Measurements from ENCODE around the gene ZSCAN20.

ZSCAN20 gene

DNA sequence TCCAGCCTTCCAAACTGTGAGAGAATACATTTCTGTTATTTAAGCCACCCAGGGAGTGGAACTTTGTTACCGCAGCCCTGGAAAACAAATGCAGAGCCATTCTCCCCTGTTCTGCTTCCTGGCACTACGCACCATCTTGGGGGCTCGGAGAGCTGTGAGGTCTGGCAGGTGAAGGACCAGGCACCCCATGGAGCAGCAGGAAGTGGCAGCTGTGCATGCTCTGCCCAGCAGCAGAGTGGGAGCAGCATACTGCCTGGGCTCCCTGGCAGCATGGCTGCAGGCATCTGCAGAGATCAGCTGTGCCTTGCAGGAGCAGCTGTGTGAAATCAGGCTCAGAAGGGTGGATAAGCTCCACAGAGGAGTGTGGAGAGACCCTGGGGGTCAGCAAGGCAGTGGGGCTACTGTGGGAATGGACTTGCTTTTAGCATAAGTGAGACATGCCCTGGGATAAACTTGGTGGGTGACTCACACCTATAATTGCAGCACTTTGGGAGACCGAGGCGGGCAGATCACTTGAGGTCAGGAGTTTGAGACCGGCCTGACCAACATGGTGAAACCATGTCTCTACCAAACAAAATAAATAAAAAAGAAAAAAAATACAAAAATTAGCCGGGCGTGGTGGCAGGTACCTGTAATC lies 17.7 kb upstream of the ZSCAN20 start:
- Mint-ChIP-seq H3K4me3 (no peak overlapping the region), H3K36me3 (ENCODE audit: low read depth) (peaks cover 25% of the 10 kb centered on the region), H3K27me3 (ENCODE audit: low read depth, poor library complexity) (peaks cover 2% of the 10 kb centered on the region), H3K9me3 (peaks cover 35% of the 10 kb centered on the region), H3K4me1 (peaks cover 60% of the 10 kb centered on the region), H3K27ac (peak overlapping the region; percentile 84)
- TF ChIP-seq, protein P1, sequence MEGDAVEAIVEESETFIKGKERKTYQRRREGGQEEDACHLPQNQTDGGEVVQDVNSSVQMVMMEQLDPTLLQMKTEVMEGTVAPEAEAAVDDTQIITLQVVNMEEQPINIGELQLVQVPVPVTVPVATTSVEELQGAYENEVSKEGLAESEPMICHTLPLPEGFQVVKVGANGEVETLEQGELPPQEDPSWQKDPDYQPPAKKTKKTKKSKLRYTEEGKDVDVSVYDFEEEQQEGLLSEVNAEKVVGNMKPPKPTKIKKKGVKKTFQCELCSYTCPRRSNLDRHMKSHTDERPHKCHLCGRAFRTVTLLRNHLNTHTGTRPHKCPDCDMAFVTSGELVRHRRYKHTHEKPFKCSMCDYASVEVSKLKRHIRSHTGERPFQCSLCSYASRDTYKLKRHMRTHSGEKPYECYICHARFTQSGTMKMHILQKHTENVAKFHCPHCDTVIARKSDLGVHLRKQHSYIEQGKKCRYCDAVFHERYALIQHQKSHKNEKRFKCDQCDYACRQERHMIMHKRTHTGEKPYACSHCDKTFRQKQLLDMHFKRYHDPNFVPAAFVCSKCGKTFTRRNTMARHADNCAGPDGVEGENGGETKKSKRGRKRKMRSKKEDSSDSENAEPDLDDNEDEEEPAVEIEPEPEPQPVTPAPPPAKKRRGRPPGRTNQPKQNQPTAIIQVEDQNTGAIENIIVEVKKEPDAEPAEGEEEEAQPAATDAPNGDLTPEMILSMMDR (IDR thresholded peaks at IDR 0.05): no peak
- DNase-seq: no peak

GRCh38 chr1:33455539-33456501 lies 16.6 kb upstream of the ZSCAN20 start:
- TF ChIP-seq, protein P1 (IDR thresholded peaks at IDR 0.05): peak; percentile 62
- peak; percentile 51 for DNase-seq
- H3K4me1 Mint-ChIP-seq: peaks cover 70% of the 10 kb centered on the region
- peaks cover 25% of the 10 kb centered on the region for H3K9me3 Mint-ChIP-seq
- H3K27me3 Mint-ChIP-seq (ENCODE audit: low read depth, poor library complexity): no peaks in the 10 kb centered on the region
- H3K27ac Mint-ChIP-seq: peak overlapping the region; percentile 40
- peaks cover 16% of the 10 kb centered on the region for H3K36me3 Mint-ChIP-seq (ENCODE audit: low read depth)
- H3K4me3 Mint-ChIP-seq: no peak overlapping the region

GRCh38 chr1:33456502-33456886 lies 16.0 kb upstream of the ZSCAN20 start:
- no peak overlapping the region for H3K4me3 Mint-ChIP-seq
- peaks cover 19% of the 10 kb centered on the region for H3K9me3 Mint-ChIP-seq
- no peak for DNase-seq
- TF ChIP-seq, protein P1 (IDR thresholded peaks at IDR 0.05): no peak
- H3K36me3 Mint-ChIP-seq (ENCODE audit: low read depth): peaks cover 13% of the 10 kb centered on the region
- no peaks in the 10 kb centered on the region for H3K27me3 Mint-ChIP-seq (ENCODE audit: low read depth, poor library complexity)
- H3K4me1 Mint-ChIP-seq: peaks cover 76% of the 10 kb centered on the region
- peak overlapping the region; percentile 40 for H3K27ac Mint-ChIP-seq

- peaks cover 64% of the 10 kb centered on the region for H3K4me1 Mint-ChIP-seq
- no peak for DNase-seq
- H3K9me3 Mint-ChIP-seq: no peaks in the 10 kb centered on the region
- H3K27ac Mint-ChIP-seq: no peak overlapping the region
- no peak overlapping the region for H3K4me3 Mint-ChIP-seq
- TF ChIP-seq, protein P1 (IDR thresholded peaks at IDR 0.05): no peak
- no peaks in the 10 kb centered on the region for H3K27me3 Mint-ChIP-seq (ENCODE audit: low read depth, poor library complexity)
- no peaks in the 10 kb centered on the region for H3K36me3 Mint-ChIP-seq (ENCODE audit: low read depth)
Observed at GRCh38 chr1:33459691-33460090, 12.8 kb upstream of the ZSCAN20 start.

GRCh38 chr1:33460144-33460543 lies 12.3 kb upstream of the ZSCAN20 start:
- H3K27me3 Mint-ChIP-seq (ENCODE audit: low read depth, poor library complexity): no peaks in the 10 kb centered on the region
- no peak overlapping the region for H3K4me3 Mint-ChIP-seq
- H3K27ac Mint-ChIP-seq: no peak overlapping the region
- TF ChIP-seq, protein P1 (IDR thresholded peaks at IDR 0.05): no peak
- H3K4me1 Mint-ChIP-seq: peaks cover 60% of the 10 kb centered on the region
- no peaks in the 10 kb centered on the region for H3K36me3 Mint-ChIP-seq (ENCODE audit: low read depth)
- DNase-seq: no peak
- H3K9me3 Mint-ChIP-seq: no peaks in the 10 kb centered on the region

Data from nephron progenitor cell (in vitro differentiated cells).